H9 (cell line): Measurements from ENCODE around the gene ANGPT4. TPM values are rescaled to one million over a fixed set of nuclear protein-coding genes. Genes with fewer than 3 reads are reported as not detected.

Experiments
- DNase-seq: peaks from one replicate; pipeline ENCODE4 v3.0.0-alpha.2; 2017
- H2AFZ ChIP-seq: one replicate; pipeline ENCODE4 v1.6.1; 2013; ENCODE audit warnings: mild to moderate bottlenecking, low read length, control low read depth, moderate library complexity
- H2AK5ac ChIP-seq: 2 replicates; pipeline ENCODE4 v1.6.1; 2013; ENCODE audit warnings: low read length, control low read depth, mixed read lengths; ENCODE audit not compliant: insufficient read length
- H2BK120ac ChIP-seq: one replicate; pipeline ENCODE4 v1.6.1; 2013; ENCODE audit warnings: low read depth, mild to moderate bottlenecking, low read length, control low read depth, inconsistent platforms; ENCODE audit not compliant: poor library complexity, severe bottlenecking
- H2BK12ac ChIP-seq: 2 replicates; pipeline ENCODE4 v1.6.1; 2013; ENCODE audit warnings: low read length, control low read depth, mixed read lengths, low read depth; ENCODE audit not compliant: insufficient read length
- H2BK15ac ChIP-seq: 2 replicates; pipeline ENCODE4 v1.6.1; 2013; ENCODE audit warnings: low read depth, low read length, control low read depth
- H2BK20ac ChIP-seq: one replicate; pipeline ENCODE4 v1.6.1; 2013; ENCODE audit warnings: low read depth, mild to moderate bottlenecking, low read length, control low read depth, inconsistent platforms; ENCODE audit not compliant: poor library complexity, severe bottlenecking
- H2BK5ac ChIP-seq: 2 replicates; pipeline ENCODE4 v1.6.1; 2013; ENCODE audit warnings: low read length, control low read depth, mixed read lengths; ENCODE audit not compliant: insufficient read length
- H3K14ac ChIP-seq: 2 replicates; pipeline ENCODE4 v1.6.1; 2013; ENCODE audit warnings: low read length, control low read depth; ENCODE audit not compliant: insufficient read depth
- H3K18ac ChIP-seq: 2 replicates; pipeline ENCODE4 v1.6.1; 2013; ENCODE audit warnings: low read depth, mild to moderate bottlenecking, mixed read lengths, low read length, control low read depth; ENCODE audit not compliant: insufficient read length
- H3K23ac ChIP-seq: 2 replicates; pipeline ENCODE4 v1.6.1; 2013; ENCODE audit warnings: low read length, control low read depth, mixed read lengths, low read depth; ENCODE audit not compliant: insufficient read length
- H3K23me2 ChIP-seq: 2 replicates; pipeline ENCODE4 v1.6.1; 2013; ENCODE audit warnings: low read depth, mild to moderate bottlenecking, mixed read lengths, low read length, control low read depth; ENCODE audit not compliant: insufficient read length, poor library complexity, severe bottlenecking
- H3K27ac ChIP-seq: 2 replicates; pipeline ENCODE4 v1.5.1; 2013; ENCODE audit warnings: low read length, control low read depth, mixed read lengths, low read depth; ENCODE audit not compliant: insufficient read length
- H3K27me3 ChIP-seq: 2 replicates; pipeline ENCODE4 v1.6.1; 2013; ENCODE audit warnings: low read length, control low read depth, inconsistent platforms; ENCODE audit not compliant: insufficient read depth
- H3K4ac ChIP-seq: 2 replicates; pipeline ENCODE4 v1.6.1; 2013; ENCODE audit warnings: low read depth, mild to moderate bottlenecking, control low read depth, inconsistent platforms, low read length, moderate library complexity
- H3K4me1 ChIP-seq: 2 replicates; pipeline ENCODE4 v1.6.1; 2013; ENCODE audit warnings: low read length, control low read depth, inconsistent platforms; ENCODE audit not compliant: insufficient read depth
- H3K4me2 ChIP-seq: 2 replicates; pipeline ENCODE4 v1.6.1; 2013; ENCODE audit warnings: low read length, control low read depth, mixed read lengths; ENCODE audit not compliant: insufficient read length, insufficient read depth
- H3K56ac ChIP-seq: 2 replicates; pipeline ENCODE4 v1.6.1; 2013; ENCODE audit warnings: low read depth, mild to moderate bottlenecking, mixed read lengths, low read length, control low read depth; ENCODE audit not compliant: insufficient read length
- H3K79me1 ChIP-seq: 2 replicates; pipeline ENCODE4 v1.6.1; 2013; ENCODE audit warnings: low read depth, mild to moderate bottlenecking, moderate library complexity, low read length, control low read depth, inconsistent platforms; ENCODE audit not compliant: insufficient read depth, poor library complexity, severe bottlenecking
- H3K79me2 ChIP-seq: 2 replicates; pipeline ENCODE4 v1.6.1; 2013; ENCODE audit warnings: low read length, control low read depth, inconsistent platforms; ENCODE audit not compliant: insufficient read depth
- H3K9ac ChIP-seq: 2 replicates; pipeline ENCODE4 v1.6.1; 2013; ENCODE audit warnings: low read length, control low read depth, mixed read lengths; ENCODE audit not compliant: insufficient read length; ENCODE audit errors: extremely low read depth
- H3K9me3 ChIP-seq: one replicate; pipeline ENCODE4 v1.6.1; 2013; ENCODE audit warnings: low read depth, low read length, inconsistent platforms; ENCODE audit not compliant: control insufficient read depth
- H3T11ph ChIP-seq: one replicate; pipeline ENCODE4 v1.6.1; 2013; ENCODE audit warnings: mild to moderate bottlenecking, low read length, control low read depth, inconsistent platforms
- H4K20me1 ChIP-seq: one replicate; pipeline ENCODE4 v1.6.1; 2013; ENCODE audit not compliant: control insufficient read depth, insufficient read length, insufficient read depth
- H4K5ac ChIP-seq: 2 replicates; pipeline ENCODE4 v1.6.1; 2013; ENCODE audit warnings: low read depth, mild to moderate bottlenecking, mixed read lengths, low read length, control low read depth; ENCODE audit not compliant: insufficient read length
- H4K8ac ChIP-seq: replicated peaks from 2 replicates; pipeline ENCODE4 v1.6.1; 2013; ENCODE audit warnings: low read length, control low read depth, mixed read lengths, low read depth; ENCODE audit not compliant: insufficient read length
- H4K91ac ChIP-seq: 2 replicates; pipeline ENCODE4 v1.6.1; 2013; ENCODE audit warnings: low read depth, mild to moderate bottlenecking, moderate library complexity, mixed read lengths, low read length, control low read depth; ENCODE audit not compliant: insufficient read length
- H3K27ac Mint-ChIP-seq, 3 experiments: 2 replicates in 2 of 3; 3 replicates in 1 of 3; pipeline ENCODE4 v1.8.0; 2020 to 2021; ENCODE audit warnings: mixed read lengths in 3 of 3, mild to moderate bottlenecking in 1 of 3, moderate library complexity in 1 of 3
- H3K27me3 Mint-ChIP-seq: 2 replicates; pipeline ENCODE4 v1.8.0; 2021; ENCODE audit warnings: low read depth, mild to moderate bottlenecking, moderate library complexity, mixed read lengths
- H3K36me3 Mint-ChIP-seq, 3 experiments: 2 replicates in 2 of 3; 3 replicates in 1 of 3; pipeline ENCODE4 v1.8.0; 2020 to 2021; ENCODE audit warnings: low read depth in 3 of 3, mixed read lengths in 3 of 3; ENCODE audit not compliant: insufficient read depth in 1 of 3
- H3K4me1 Mint-ChIP-seq, 2 experiments: 2 replicates each; pipeline ENCODE4 v1.8.0; 2020; ENCODE audit warnings: mixed read lengths in 2 of 2
- H3K4me3 Mint-ChIP-seq, 2 experiments: 2 replicates in 1 of 2; 3 replicates in 1 of 2; pipeline ENCODE4 v1.8.0; 2020 to 2021; ENCODE audit warnings: mild to moderate bottlenecking in 2 of 2, mixed read lengths in 2 of 2, moderate library complexity in 1 of 2
- H3K9me3 Mint-ChIP-seq, 2 experiments: 2 replicates in 1 of 2; 3 replicates in 1 of 2; pipeline ENCODE4 v1.8.0; 2020; ENCODE audit warnings: mild to moderate bottlenecking in 2 of 2, mixed read lengths in 2 of 2, moderate library complexity in 1 of 2
- CTCF ChIP-seq: fragments of 200-600 bp; sonication (generic); conservative IDR thresholded peaks from 3 replicates; pipeline ENCODE4 v1.8.0; 2021; ENCODE audit warnings: antibody characterized with exemption, mild to moderate bottlenecking
- WGBS: extraction: QIAGEN DNeasy Blood & Tissue Kit; methylation state at CpG from one replicate; pipeline ENCODE4 v1.1.7; 2013; ENCODE audit warnings: missing lambda C conversion rate, low lambda C conversion rate, mixed read lengths; ENCODE audit not compliant: insufficient read length; ENCODE audit errors: extremely low coverage; 5-methylcytosine and 5-hydroxymethylcytosine counted together
- total RNA-seq: library from RNA; stranded (reverse); gene quantifications from 2 replicates; pipeline ENCODE4 v1.2.1, GENCODE V29; 2021

Gene ANGPT4
- total RNA-seq, 1 experiment from 2014 or later = 0.11 TPM

- Histone ChIP-seq H2BK15ac (no peak overlapping the region), H4K91ac (no peak overlapping the region), H3K27me3 (no peaks in the 10 kb centered on the region), H4K5ac (no peak overlapping the region), H2BK120ac (no peak overlapping the region), H2BK20ac (no peak overlapping the region), H3K79me2 (no peaks in the 10 kb centered on the region), H3K4me1 (no peaks in the 10 kb centered on the region), H3K18ac (no peak overlapping the region), H2AK5ac (no peak overlapping the region), H3K4me2 (no peak overlapping the region), H3K56ac (peak overlapping the region; percentile 27), H3K23ac (no peak overlapping the region), H3K23me2 (no peaks in the 10 kb centered on the region), H2BK12ac (no peak overlapping the region), H3K27ac (no peak overlapping the region), H3K9ac (no peak overlapping the region), H2BK5ac (no peak overlapping the region), H2AFZ (no peak overlapping the region), H3K14ac (no peak overlapping the region), H3K79me1 (no peaks in the 10 kb centered on the region), H4K20me1 (no peaks in the 10 kb centered on the region), H4K8ac (no peak overlapping the region), H3T11ph (no peak overlapping the region), H3K4ac (no peak overlapping the region), H3K9me3 (no peaks in the 10 kb centered on the region)
- Mint-ChIP-seq H3K36me3 (no peaks in the 10 kb centered on the region), H3K27ac (no peak overlapping the region), H3K4me1 (peaks cover 4 to 28% of the 10 kb centered on the region in 2 experiments), H3K9me3 (no peaks in the 10 kb centered on the region), H3K27me3 (peaks cover 15% of the 10 kb centered on the region), H3K4me3 (no peak overlapping the region)
- no peak for DNase-seq
- WGBS = no CpG with 5 or more reads among the region's 3 CpGs
- TF ChIP-seq CTCF = no peak
Measured at GRCh38 chr20:955111-955510, 39.0 kb upstream of the ANGPT4 start.
